A549 (cell line): ENCODE measurements around the gene SNURF. TPM values are rescaled to one million over a fixed set of nuclear protein-coding genes. Genes with fewer than 3 reads are reported as not detected.
A peak's percentile ranks its signal among the peaks of the same experiment; 100 is the strongest.

Source experiments
- ATAC-seq, 2 experiments: fragments of 200-7000 bp in 1 of 2; fragments of >200 bp in 1 of 2; cut with Nextera tagmentation in 1 of 2; cut with Tn5 transposase in 1 of 2; 3 replicates each; pipeline versions ENCODE4 v1.8.0 to v1.9.1; 2018 to 2020; ENCODE audit warnings: mild to moderate bottlenecking in 1 of 2, moderate library complexity in 1 of 2
- CTCF ChIA-PET: fragments of 300-600 bp; sonication (Branson Sonifier 250); formaldehyde crosslinking; extraction: SDS; loops from one replicate; lab custom pipeline; 2021; ENCODE audit warnings: antibody characterized with exemption, inconsistent platforms; lab: Yijun Ruan, JAX
- POLR2A ChIA-PET: fragments of 350-600 bp; formaldehyde crosslinking; extraction: SDS; loops from one replicate; lab custom pipeline; 2021; ENCODE audit warnings: antibody characterized with exemption, inconsistent platforms; lab: Yijun Ruan, JAX
- DNase-seq, 2 experiments: peaks; one replicate each; pipeline versions ENCODE4 v3.0.0 to v3.0.0-alpha.2; 2011 to 2016; ENCODE audit warnings: low read depth in 1 of 2, low spot score in 1 of 2
- FAIRE-seq: peaks from 2 replicates; lab custom pipeline; 2011; peaks lifted over from hg19 to GRCh38; lab: Jason Lieb, UNC
- H3K27ac ChIP-seq, 2 experiments: fragments of >200 bp; sonication (Bioruptor Twin); formaldehyde crosslinking; 3 replicates each; pipeline ENCODE4 v1.5.1; 2016 to 2017
- H3K4me1 ChIP-seq: fragments of >200 bp; sonication (Bioruptor Twin); formaldehyde crosslinking; 3 replicates; pipeline ENCODE4 v1.6.1; 2016
- H3K4me2 ChIP-seq: fragments of >200 bp; sonication (Bioruptor Twin); formaldehyde crosslinking; 3 replicates; pipeline ENCODE4 v1.6.1; 2016
- H3K4me3 ChIP-seq: fragments of >200 bp; sonication (Bioruptor Twin); formaldehyde crosslinking; 3 replicates; pipeline ENCODE4 v1.5.1; 2016
- H3K9me3 ChIP-seq: fragments of >200 bp; sonication (Bioruptor Twin); formaldehyde crosslinking; 3 replicates; pipeline ENCODE4 v1.6.1; 2016
- CBX2 ChIP-seq: fragments of 200-600 bp; sonication (generic); IDR thresholded peaks from 2 replicates; pipeline ENCODE4 v1.6.1; 2016; ENCODE audit warnings: low read depth, mild to moderate bottlenecking, borderline replicate concordance
- CEBPB ChIP-seq, 2 experiments: fragments of >200 bp in 1 of 2; sonication (Bioruptor Twin) in 1 of 2; formaldehyde crosslinking in 1 of 2; IDR thresholded peaks; 2 replicates each; pipeline ENCODE4 v1.6.1; 2012 to 2016
- CHD2 ChIP-seq: fragments of 150-350 bp; IDR thresholded peaks from 2 replicates; pipeline ENCODE4 v1.6.1; 2014; ENCODE audit warnings: low read length; ENCODE audit not compliant: partially characterized antibody
- ESRRA ChIP-seq: fragments of 150-350 bp; IDR thresholded peaks from 2 replicates; pipeline ENCODE4 v1.6.1; 2014; ENCODE audit warnings: mild to moderate bottlenecking, low read length, borderline replicate concordance
- FOSB ChIP-seq: fragments of 250-450 bp; sonication (Bioruptor Pico); IDR thresholded peaks from 2 replicates; pipeline ENCODE4 v1.5.0; 2020; ENCODE audit warnings: mild to moderate bottlenecking, moderate library complexity
- FOSL2 ChIP-seq, 2 experiments: fragments of 450-650 bp in 1 of 2; fragments of >200 bp in 1 of 2; sonication (Bioruptor Twin) in 1 of 2; formaldehyde crosslinking; IDR thresholded peaks; 2 replicates each; pipeline versions ENCODE4 v1.5.0 to v1.6.1; 2016 to 2020; ENCODE audit warnings: mild to moderate bottlenecking in 1 of 2, moderate library complexity in 1 of 2
- FOXS1 ChIP-seq: fragments of 250-450 bp; sonication (Bioruptor Pico); IDR thresholded peaks from 2 replicates; pipeline ENCODE4 v1.5.0; 2020; ENCODE audit warnings: mild to moderate bottlenecking, moderate library complexity
- GATA3 ChIP-seq: IDR thresholded peaks from 2 replicates; pipeline ENCODE4 v1.6.1; 2012; ENCODE audit warnings: borderline replicate concordance
- HDAC2 ChIP-seq: fragments of 200-600 bp; sonication (generic); IDR thresholded peaks from 2 replicates; pipeline ENCODE4 v1.6.1; 2016
- HOXA7 ChIP-seq: fragments of 250-450 bp; sonication (Bioruptor Pico); IDR thresholded peaks from 2 replicates; pipeline ENCODE4 v1.5.0; 2020; ENCODE audit warnings: mild to moderate bottlenecking, moderate library complexity
- HOXB13 ChIP-seq: fragments of 250-450 bp; sonication (Bioruptor Pico); IDR thresholded peaks from 2 replicates; pipeline ENCODE4 v1.5.0; 2020; ENCODE audit warnings: low read depth, mild to moderate bottlenecking, moderate library complexity
- JUN ChIP-seq, 2 experiments: fragments of >200 bp; sonication (Bioruptor Twin); formaldehyde crosslinking; IDR thresholded peaks; 2 replicates in 1 of 2; 3 replicates in 1 of 2; pipeline ENCODE4 v1.6.1; 2016 to 2017
- JUNB ChIP-seq: fragments of >200 bp; sonication (Bioruptor Twin); formaldehyde crosslinking; IDR thresholded peaks from 2 replicates; pipeline ENCODE4 v1.6.1; 2016
- KDM5A ChIP-seq: fragments of 200-600 bp; sonication (generic); IDR thresholded peaks from 2 replicates; pipeline ENCODE4 v1.6.1; 2016; ENCODE audit warnings: antibody characterized with exemption, mild to moderate bottlenecking
- PHF8 ChIP-seq: fragments of 200-600 bp; sonication (generic); IDR thresholded peaks from 2 replicates; pipeline ENCODE4 v1.6.1; 2016; ENCODE audit warnings: low read depth, mild to moderate bottlenecking, antibody characterized with exemption, moderate library complexity, borderline replicate concordance
- POLR2A ChIP-seq: IDR thresholded peaks from 2 replicates; pipeline ENCODE4 v1.6.1; 2012; ENCODE audit warnings: mild to moderate bottlenecking, low read length
- POLR2AphosphoS2 ChIP-seq: conservative IDR thresholded peaks from 2 replicates; pipeline ENCODE4 v1.6.1; 2012; ENCODE audit warnings: low read length, improper control_type of control experiment, inconsistent platforms
- RAD21 ChIP-seq, 2 experiments: fragments of >200 bp in 1 of 2; sonication (Bioruptor Twin) in 1 of 2; formaldehyde crosslinking in 1 of 2; IDR thresholded peaks in 1 of 2; conservative IDR thresholded peaks in 1 of 2; 2 replicates in 1 of 2; 3 replicates in 1 of 2; pipeline ENCODE4 v1.6.1; 2012 to 2018; ENCODE audit warnings: inconsistent platforms in 1 of 2
- RFX5 ChIP-seq: fragments of 450-650 bp; IDR thresholded peaks from 2 replicates; pipeline ENCODE4 v1.7.1; 2014; ENCODE audit warnings: antibody characterized with exemption, mild to moderate bottlenecking, moderate library complexity
- RNF2 ChIP-seq: fragments of 200-600 bp; sonication (generic); IDR thresholded peaks from 2 replicates; pipeline ENCODE4 v1.6.1; 2016; ENCODE audit warnings: low read depth, mild to moderate bottlenecking, antibody characterized with exemption, moderate library complexity, borderline replicate concordance
- SMC3 ChIP-seq: fragments of >200 bp; sonication (Bioruptor Twin); formaldehyde crosslinking; IDR thresholded peaks from 3 replicates; pipeline ENCODE4 v1.6.1; 2018; ENCODE audit warnings: inconsistent platforms
- TFCP2L1 ChIP-seq: fragments of 250-450 bp; sonication (Bioruptor Pico); IDR thresholded peaks from 2 replicates; pipeline ENCODE4 v1.5.0; 2021; ENCODE audit warnings: mild to moderate bottlenecking
- TP53 ChIP-seq: fragments of 250-450 bp; sonication (Bioruptor Pico); IDR thresholded peaks from 2 replicates; pipeline ENCODE4 v1.5.0; 2021; ENCODE audit warnings: mild to moderate bottlenecking, moderate library complexity
- ZFP36 ChIP-seq: fragments of 450-650 bp; IDR thresholded peaks from 2 replicates; pipeline ENCODE4 v1.6.1; 2014; ENCODE audit warnings: borderline replicate concordance; ENCODE audit not compliant: partially characterized antibody
- WGBS: methylation state at CpG from one replicate; pipeline ENCODE4 v1.1.6; 2017; ENCODE audit errors: missing lambda C conversion rate; 5-methylcytosine and 5-hydroxymethylcytosine counted together
- polyA plus RNA-seq, 4 experiments: library from polyadenylated mRNA; depleted of rRNA in 3 of 4; stranded (reverse); fragments of >200 nt; fragmentation: RNase III in 1 of 4; extraction: RNeasy Plus Mini Kit Qiagen cat#74134 plus additional on column Dnase treatment in 1 of 4; gene quantifications; 2 replicates in 3 of 4; 3 replicates in 1 of 4; pipeline ENCODE4 v1.2.3, GENCODE V29; 2011 to 2017
- TF ChIP-seq, protein P1 (sequence below): fragments of 250-450 bp; sonication (Bioruptor Pico); IDR thresholded peaks from 2 replicates; pipeline ENCODE4 v1.5.0; 2021; ENCODE audit warnings: mild to moderate bottlenecking, moderate library complexity, borderline replicate concordance
- TF ChIP-seq, protein P2 (sequence below): fragments of >200 bp; sonication (Bioruptor Twin); formaldehyde crosslinking; IDR thresholded peaks from 2 replicates; pipeline ENCODE4 v1.6.1; 2016
- TF ChIP-seq, protein P3 (sequence below): IDR thresholded peaks from 2 replicates; pipeline ENCODE4 v1.6.1; 2012
- TF ChIP-seq, protein P4 (sequence below): fragments of 450-650 bp; IDR thresholded peaks from 2 replicates; pipeline ENCODE4 v1.6.1; 2014; ENCODE audit warnings: antibody characterized with exemption
- TF ChIP-seq, protein P5 (sequence below): fragments of 250-450 bp; sonication (Bioruptor Pico); IDR thresholded peaks from 2 replicates; pipeline ENCODE4 v1.5.0; 2020; ENCODE audit warnings: low read depth, mild to moderate bottlenecking, moderate library complexity

SNURF gene
- polyA plus RNA-seq, 2 of the 4 experiments (the other 2 are of a cell fraction): 13.9 to 29.2 TPM

DNA sequence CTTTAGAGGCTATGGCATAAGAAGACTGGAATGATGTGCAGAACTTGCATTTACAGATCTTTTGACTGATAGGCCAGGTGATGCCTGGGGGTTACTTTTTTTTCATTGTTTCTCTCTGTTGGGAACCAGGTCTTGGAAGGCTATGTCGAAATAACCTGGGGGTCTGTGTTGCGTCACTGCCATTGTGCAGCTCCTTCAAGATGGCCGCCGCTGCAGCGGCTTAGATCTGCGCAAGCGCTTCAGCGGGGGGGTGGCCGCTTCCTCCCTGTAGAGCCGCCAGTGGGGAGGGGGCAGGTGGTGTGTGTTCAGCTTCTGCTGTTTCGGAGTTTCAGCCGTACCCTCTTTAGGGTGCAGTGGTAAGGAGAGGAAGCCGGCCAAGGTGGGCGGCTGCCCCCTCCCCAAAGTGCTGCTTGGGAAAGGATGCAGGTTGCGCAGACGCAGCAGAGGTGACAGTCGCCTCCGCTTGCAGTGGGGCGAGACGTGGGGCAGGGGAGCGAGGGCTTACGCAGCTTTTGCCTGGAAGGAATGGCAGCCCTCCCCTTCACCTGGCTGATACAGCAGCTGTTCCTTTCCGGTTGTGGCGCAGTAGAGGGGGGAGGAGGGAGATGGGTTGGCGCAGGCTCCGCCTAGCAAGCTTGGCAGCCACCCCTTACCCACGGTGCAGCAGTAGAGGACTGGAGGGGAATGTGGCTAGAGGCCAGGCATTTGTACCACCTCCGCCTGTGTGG, 1.5 kb downstream of the SNURF start:
- TF ChIP-seq POLR2A (peak; percentile 18; the same call in 1 of the 2 replicates), CEBPB (IDR thresholded peaks at IDR 0.05) (peak; percentile 92 to 94), JUN (IDR thresholded peaks at IDR 0.05) (peak in 1 of 2 experiments; percentile 26; a peak in 1 of 5 replicates), CHD2 (no peak), TP53 (CRISPR knock-in tag) (no peak), HOXB13 (CRISPR knock-in tag) (no peak)
- TF ChIP-seq, protein P1, sequence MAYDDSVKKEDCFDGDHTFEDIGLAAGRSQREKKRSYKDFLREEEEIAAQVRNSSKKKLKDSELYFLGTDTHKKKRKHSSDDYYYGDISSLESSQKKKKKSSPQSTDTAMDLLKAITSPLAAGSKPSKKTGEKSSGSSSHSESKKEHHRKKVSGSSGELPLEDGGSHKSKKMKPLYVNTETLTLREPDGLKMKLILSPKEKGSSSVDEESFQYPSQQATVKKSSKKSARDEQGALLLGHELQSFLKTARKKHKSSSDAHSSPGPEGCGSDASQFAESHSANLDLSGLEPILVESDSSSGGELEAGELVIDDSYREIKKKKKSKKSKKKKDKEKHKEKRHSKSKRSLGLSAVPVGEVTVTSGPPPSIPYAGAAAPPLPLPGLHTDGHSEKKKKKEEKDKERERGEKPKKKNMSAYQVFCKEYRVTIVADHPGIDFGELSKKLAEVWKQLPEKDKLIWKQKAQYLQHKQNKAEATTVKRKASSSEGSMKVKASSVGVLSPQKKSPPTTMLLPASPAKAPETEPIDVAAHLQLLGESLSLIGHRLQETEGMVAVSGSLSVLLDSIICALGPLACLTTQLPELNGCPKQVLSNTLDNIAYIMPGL (CRISPR knock-in tag): no peak
- TF ChIP-seq, protein P2, sequence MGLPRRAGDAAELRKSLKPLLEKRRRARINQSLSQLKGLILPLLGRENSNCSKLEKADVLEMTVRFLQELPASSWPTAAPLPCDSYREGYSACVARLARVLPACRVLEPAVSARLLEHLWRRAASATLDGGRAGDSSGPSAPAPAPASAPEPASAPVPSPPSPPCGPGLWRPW: peak; percentile 56; the same call in 1 of the 2 replicates

DNA sequence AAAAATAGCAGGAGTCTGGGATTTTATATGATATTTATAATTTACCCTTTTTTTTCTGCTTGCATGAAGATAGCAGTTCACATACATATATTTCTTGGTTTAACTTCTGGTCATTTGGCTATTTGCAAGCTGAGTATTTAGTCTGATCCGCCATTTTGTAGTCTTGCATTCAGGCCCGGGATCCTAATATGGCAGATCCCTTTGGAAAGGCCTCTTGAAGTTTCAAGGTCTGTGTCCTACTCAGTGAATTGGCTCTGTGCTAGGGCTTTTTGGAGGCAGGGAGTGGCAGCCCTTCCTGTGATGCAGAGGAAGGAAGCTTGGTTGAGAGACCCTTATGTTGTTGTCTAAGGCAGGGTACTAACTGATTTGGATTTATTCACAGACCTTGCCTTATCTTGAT, 2.9 kb downstream of the SNURF start:
- ChIA-PET CTCF (interaction anchor here (1.0 kb wide), 1 partner anchor 11 kb away, joined by 3 read pairs; no protein-coding TSS in a partner anchor), POLR2A (no interaction called here)
- TF ChIP-seq RNF2 (no peak), ESRRA (no peak), SMC3 (no peak), ZFP36 (no peak), KDM5A (no peak), POLR2AphosphoS2 (no peak)
- TF ChIP-seq, protein P2: no peak
- TF ChIP-seq, protein P3, sequence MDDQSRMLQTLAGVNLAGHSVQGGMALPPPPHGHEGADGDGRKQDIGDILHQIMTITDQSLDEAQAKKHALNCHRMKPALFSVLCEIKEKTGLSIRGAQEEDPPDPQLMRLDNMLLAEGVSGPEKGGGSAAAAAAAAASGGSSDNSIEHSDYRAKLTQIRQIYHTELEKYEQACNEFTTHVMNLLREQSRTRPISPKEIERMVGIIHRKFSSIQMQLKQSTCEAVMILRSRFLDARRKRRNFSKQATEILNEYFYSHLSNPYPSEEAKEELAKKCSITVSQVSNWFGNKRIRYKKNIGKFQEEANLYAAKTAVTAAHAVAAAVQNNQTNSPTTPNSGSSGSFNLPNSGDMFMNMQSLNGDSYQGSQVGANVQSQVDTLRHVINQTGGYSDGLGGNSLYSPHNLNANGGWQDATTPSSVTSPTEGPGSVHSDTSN: no peak
- ATAC-seq: no peak
- Histone ChIP-seq H3K27ac (no peak overlapping the region), H3K4me3 (no peak overlapping the region), H3K4me1 (no peaks in the 10 kb centered on the region), H3K9me3 (peaks cover 23% of the 10 kb centered on the region), H3K4me2 (no peak overlapping the region; the same call in 2 of the 3 replicates)
- DNase-seq: no peak
- WGBS: 84% methylated on average over 2 of the region's 2 CpGs
- FAIRE-seq: no peak

More for the DNA sequence above, 1.5 kb downstream of the SNURF start:
- DNase-seq (peak; percentile 40 to 83), FAIRE-seq (no peak), ATAC-seq (peak; percentile 77 to 81)
- ChIA-PET CTCF (no interaction called here), POLR2A (no interaction called here)
- peak overlapping the region; percentile 79 to 98 for H3K27ac ChIP-seq
- 1% methylated on average over 14 of the region's 28 CpGs for WGBS
- peak overlapping the region; percentile 76 for H3K4me2 ChIP-seq
- H3K4me1 ChIP-seq: no peaks in the 10 kb centered on the region
- peak overlapping the region; percentile 68 for H3K4me3 ChIP-seq
- H3K9me3 ChIP-seq: peaks cover 18% of the 10 kb centered on the region; the same call in 1 of the 3 replicates

DNA sequence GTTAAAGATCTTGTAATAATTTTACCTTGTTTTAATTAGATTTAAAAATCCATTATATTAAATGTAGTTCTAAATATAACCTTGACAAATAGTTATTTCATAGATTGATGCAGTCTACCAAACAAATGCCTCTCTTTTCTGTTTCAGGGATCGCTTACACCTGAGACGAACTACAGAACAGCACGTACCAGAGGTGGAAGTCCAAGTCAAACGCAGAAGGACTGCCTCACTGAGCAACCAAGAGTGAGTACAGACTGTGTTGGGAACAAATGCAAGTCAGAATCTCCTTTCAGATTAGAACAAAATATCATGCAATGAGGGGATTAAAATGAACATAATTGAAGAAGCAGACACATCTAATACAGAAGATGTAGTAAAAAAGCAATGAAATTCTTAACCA, 7.2 kb downstream of the SNURF start:
- Histone ChIP-seq H3K4me3 (no peak overlapping the region), H3K4me1 (no peaks in the 10 kb centered on the region), H3K27ac (no peak overlapping the region), H3K9me3 (peaks cover 38% of the 10 kb centered on the region), H3K4me2 (no peak overlapping the region)
- CTCF ChIA-PET: no interaction called here
- FAIRE-seq: no peak
- WGBS: 89% methylated on average over 4 of the region's 4 CpGs
- no peak for ATAC-seq
- no peak for DNase-seq
- POLR2A ChIA-PET: no interaction called here
- TF ChIP-seq CEBPB (IDR thresholded peaks at IDR 0.05) (no peak), PHF8 (no peak), FOXS1 (CRISPR knock-in tag) (no peak), SMC3 (no peak), HOXA7 (no peak), FOSL2 (IDR thresholded peaks at IDR 0.05) (no peak), FOSL2 (CRISPR knock-in tag; IDR thresholded peaks at IDR 0.05) (no peak), GATA3 (no peak), HDAC2 (no peak), CBX2 (no peak), RFX5 (no peak), ESRRA (no peak), JUNB (no peak), TFCP2L1 (no peak), RAD21 (conservative IDR thresholded peaks at IDR 0.05 in 1 of 2, IDR thresholded peaks at IDR 0.05 in 1 of 2) (no peak), FOSB (no peak)
- TF ChIP-seq, protein P4, sequence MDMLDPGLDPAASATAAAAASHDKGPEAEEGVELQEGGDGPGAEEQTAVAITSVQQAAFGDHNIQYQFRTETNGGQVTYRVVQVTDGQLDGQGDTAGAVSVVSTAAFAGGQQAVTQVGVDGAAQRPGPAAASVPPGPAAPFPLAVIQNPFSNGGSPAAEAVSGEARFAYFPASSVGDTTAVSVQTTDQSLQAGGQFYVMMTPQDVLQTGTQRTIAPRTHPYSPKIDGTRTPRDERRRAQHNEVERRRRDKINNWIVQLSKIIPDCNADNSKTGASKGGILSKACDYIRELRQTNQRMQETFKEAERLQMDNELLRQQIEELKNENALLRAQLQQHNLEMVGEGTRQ: no peak
- TF ChIP-seq, protein P5, sequence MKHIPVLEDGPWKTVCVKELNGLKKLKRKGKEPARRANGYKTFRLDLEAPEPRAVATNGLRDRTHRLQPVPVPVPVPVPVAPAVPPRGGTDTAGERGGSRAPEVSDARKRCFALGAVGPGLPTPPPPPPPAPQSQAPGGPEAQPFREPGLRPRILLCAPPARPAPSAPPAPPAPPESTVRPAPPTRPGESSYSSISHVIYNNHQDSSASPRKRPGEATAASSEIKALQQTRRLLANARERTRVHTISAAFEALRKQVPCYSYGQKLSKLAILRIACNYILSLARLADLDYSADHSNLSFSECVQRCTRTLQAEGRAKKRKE: no peak
